HG03064 (cell line): Measurements from ENCODE around the gene CEP70.
"Not testable (repeated sequence)": the region's sequence is repeated elsewhere in the genome, so short reads cannot be mapped to it uniquely, and the experiment has no call there.

ENCODE experiments used
- ATAC-seq: cut with Tn5 transposase; IDR thresholded peaks from one replicate; pipeline ENCODE4 v1.9.1; 2021; ENCODE audit warnings: low read depth; ENCODE audit not compliant: unreplicated experiment

The CEP70 gene

GRCh38 chr3:138594150-138594934, at the start of gene CEP70:
Gene CEP70 (minus strand): TSS chr3:138594260. CDS start chr3:138572927, 21,333 bp downstream.
- peak; percentile 89 for ATAC-seq

DNA sequence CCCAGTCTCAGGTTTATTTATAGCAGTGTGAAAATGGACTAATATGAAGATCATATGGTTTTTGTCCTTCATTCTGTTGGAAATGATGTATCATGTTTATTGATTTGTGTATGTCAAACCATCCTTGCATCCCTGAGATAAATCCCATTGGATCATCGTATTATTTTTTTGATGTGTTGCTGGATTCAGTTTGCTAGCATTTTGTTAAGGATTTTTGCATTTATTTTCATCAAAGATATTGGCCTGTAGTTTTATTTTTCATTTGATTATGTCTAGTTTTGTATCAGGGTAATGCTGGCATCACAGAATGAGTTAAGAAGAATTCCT, 48.8 kb upstream of the CEP70 start:
- ATAC-seq: no peak

DNA sequence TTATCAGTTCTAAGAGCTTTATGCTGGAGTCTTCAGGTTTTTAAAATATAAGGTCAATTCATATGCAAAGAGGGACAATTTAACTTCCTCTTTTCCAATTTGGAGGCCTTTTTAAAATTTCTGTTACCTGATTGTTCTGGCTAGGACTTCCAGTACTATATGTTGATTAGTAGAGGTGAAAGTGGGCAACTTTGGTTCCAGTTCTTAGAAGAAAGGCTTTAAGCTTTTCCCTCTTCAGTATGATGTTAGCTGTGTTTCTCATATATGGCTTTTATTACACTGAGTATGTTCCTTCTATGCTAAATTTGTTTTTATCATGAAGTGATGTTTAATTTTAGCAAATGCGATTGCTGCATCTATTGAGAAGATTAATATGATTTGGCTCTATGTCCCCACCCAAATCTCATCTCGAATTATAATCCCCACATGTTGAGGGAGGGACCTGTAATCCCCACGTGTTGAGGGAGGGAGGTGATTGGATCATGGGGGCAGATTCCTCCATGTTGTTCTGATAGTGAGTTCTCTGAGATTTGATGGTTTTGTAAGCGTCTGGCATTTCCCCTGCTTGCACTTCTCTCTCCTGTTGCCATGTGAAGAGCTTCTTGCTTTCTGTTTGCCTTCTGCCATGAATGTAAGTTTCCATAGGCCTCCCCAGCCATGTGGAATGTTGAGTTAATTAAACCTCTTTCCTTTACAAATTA, 48.3 kb upstream of the CEP70 start:
- ATAC-seq: no peak

- no peak for ATAC-seq
Measured at GRCh38 chr3:138640537-138640936, 46.5 kb upstream of the CEP70 start.

DNA sequence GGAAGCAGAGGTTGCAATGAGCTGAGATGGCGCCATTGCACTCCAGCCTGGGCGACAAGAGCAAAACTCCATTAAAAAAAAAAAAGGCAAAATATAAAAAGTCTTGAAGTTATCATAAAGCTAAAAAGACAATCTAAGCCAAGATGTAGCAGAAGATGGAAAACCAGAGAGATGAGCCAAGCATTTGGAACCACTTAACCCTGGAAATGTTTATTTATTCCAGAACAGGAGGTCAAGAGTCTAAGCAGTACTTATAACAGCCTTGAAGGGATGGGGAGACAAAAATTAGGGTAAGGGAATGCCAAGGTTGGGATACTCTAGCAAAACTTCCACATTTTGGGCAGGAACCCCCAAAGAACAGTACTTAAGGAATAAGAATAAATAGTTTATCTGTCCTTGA, 44.6 kb upstream of the CEP70 start:
- no peak for ATAC-seq

DNA sequence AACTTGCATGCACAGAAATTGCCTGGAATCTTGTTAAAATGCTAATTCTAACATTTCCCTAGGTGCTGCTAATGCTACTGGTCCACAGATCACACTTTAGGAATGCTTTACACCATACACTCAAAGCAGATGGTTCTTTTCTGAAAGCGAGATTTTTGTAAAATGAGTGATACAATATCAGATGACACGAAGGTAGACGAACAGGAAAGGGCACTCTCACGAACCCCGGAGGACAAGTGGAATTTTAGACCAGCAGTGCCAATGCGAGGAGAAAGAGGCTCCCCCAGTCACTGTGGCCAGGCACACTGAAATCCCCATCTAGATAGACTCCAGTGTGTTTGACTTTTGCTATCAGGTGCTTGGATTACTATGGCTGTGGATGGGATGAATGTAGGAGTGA, 35.5 kb upstream of the CEP70 start:
- ATAC-seq: no peak

GRCh38 chr3:138625707-138626365, 31.8 kb upstream of the CEP70 start:
- ATAC-seq: no peak

DNA sequence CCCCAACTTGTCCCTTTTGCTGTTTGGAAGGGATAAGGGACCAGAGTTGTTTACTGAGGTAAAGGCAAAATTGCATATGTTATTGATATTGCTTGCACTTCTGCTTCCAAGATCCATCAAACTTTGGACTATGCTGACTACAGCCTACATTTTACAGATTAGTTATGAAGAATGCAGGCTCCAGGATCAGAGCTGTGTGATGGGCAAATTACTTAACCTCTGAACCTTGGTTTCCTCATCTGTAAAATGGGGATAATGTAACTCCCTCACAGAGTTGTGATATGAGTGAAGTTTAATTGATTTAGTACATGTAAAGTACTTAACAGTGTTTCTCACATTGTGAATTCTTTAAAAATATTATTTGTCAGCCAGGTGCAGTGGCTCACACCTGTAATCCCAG, 30.5 kb upstream of the CEP70 start:
- ATAC-seq: no peak

- ATAC-seq: no peak
Measured at GRCh38 chr3:138620431-138620830, 26.4 kb upstream of the CEP70 start.

- ATAC-seq: no peak
Measured at GRCh38 chr3:138615462-138615861, 21.4 kb upstream of the CEP70 start.

- no peak for ATAC-seq
Measured at GRCh38 chr3:138609898-138610266, 15.8 kb upstream of the CEP70 start.

DNA sequence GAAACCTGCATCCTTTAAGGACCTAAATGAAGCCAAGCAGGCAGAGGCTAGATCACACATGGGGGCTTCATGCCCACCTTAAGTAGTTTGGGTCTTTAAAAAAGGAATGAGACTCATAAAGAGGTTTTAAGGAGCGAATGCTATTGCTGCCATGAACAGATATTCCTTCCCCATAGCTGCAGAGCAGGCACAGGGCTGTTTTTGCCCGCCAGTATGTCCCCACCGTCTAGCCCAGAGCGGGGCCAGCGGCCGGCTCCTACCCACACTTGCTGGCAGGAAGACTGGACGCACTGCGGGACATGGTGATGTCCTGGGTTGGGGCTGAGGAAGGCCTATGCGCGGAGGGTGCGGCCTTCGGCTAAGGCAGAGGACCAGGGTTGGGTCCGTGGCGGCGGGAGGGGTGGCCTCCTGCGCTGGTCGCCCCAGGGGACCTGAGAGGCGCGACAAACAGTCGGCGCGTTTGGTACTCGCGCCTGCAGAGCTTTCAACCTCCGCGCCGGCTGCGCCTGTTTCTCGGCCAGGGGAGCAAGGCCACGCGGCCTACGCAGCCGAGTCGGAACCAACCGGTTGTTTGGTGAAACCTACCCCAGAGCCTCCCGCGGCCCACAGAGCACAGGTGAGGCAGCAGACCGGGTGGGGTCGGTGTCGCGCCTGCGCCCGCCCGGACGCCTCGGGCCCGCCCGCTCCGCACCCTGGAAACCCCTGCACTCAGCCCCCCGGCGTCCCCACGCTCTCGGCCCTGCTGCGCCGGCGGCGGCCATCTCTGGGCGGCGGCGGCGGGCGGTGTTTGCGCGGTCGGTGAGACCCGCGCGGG, 14.5 kb upstream of the CEP70 start, which contains the start of gene FAIM:
Gene FAIM (plus strand): TSS at position 450 of the 814 bp plus-strand sequence. CDS start 10,956 bp downstream, outside the sequence.
- ATAC-seq: peak; percentile 68

DNA sequence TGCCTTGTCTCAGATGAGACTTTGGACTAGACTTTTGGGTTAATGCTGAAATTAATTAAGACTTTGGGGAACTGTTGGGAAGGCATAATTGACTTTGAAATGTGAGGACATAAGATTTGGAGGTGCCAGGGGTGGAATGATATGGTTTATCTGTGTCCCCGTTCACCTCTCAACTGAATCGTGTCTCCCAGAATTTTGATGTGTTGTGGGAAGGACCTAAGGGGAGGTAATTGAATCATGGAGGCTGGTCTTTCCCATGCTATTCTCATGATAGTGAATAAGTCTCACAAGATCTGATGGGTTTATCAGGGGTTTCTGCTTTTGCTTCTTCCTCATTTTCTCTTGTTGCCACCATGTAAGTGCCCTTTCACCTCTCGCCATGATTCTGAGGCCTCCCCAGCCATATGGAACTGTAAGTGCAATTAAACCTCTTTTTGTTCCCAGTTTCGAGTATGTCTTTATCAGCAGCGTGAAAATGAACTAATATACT, 10.1 kb upstream of the CEP70 start:
- not testable (repeated sequence) for ATAC-seq

GRCh38 chr3:138601661-138602060, 7.6 kb upstream of the CEP70 start:
- ATAC-seq: not testable (repeated sequence)

DNA sequence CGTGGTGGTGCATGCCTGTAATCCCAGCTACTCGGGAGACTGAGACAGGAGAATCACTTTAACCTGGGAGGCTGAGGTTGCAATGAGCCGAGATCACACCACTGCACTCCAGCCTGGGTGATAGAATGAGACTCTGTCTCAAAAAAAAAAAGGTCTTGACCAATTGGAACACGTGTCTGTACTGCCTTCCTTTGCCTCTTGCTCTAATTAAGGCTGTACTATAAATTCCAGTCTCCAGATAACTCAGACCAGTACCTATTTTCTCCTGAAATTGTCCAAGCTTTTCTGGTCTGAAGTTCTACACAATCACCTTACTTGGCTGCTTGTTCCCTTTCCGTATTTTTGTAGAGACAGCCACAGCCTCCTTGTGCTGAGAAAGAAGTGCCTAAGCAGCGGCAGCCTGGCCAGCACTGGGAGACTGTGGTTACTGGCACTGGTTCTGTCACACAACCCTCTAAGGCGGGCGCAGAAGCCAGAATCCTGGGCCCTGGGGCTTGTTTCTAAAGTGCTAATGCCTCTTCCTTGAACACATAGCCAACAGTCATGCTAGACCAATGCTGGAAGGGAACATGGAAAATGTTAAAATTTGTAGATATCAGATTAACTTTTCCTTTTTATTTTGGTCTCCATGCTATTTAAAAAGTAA, 6.2 kb upstream of the CEP70 start:
- no peak for ATAC-seq

- no peak for ATAC-seq
Measured at GRCh38 chr3:138598534-138598933, 4.5 kb upstream of the CEP70 start.

- ATAC-seq: not testable (repeated sequence)
Measured at GRCh38 chr3:138597186-138597976, 3.3 kb upstream of the CEP70 start.

GRCh38 chr3:138594935-138595610, 1.0 kb upstream of the CEP70 start:
- no peak for ATAC-seq
